MM.1S (cell line): ENCODE data around the gene SPATA13.

Experiments used
- DNase-seq: peaks from one replicate; pipeline ENCODE4 v3.0.0-alpha.2; 2015
- H2AFZ ChIP-seq: fragments of 300-600 bp; sonication (generic); 2 replicates; pipeline ENCODE4 v1.6.0; 2016; ENCODE audit warnings: antibody characterized with exemption, low read length
- H3F3A ChIP-seq: fragments of 300-600 bp; sonication (generic); 2 replicates; pipeline ENCODE4 v1.6.1; 2016; ENCODE audit warnings: mild to moderate bottlenecking, antibody characterized with exemption, low read length, moderate library complexity, mixed read lengths; ENCODE audit not compliant: insufficient read depth
- H3K27ac ChIP-seq: fragments of 300-600 bp; sonication (generic); 2 replicates; pipeline ENCODE4 v1.5.1; 2016; ENCODE audit warnings: mild to moderate bottlenecking, low read length
- H3K27me3 ChIP-seq: fragments of 300-600 bp; sonication (generic); replicated peaks from 2 replicates; pipeline ENCODE4 v1.6.0; 2016; ENCODE audit warnings: low read length; ENCODE audit not compliant: insufficient read depth
- H3K36me3 ChIP-seq: fragments of 300-600 bp; sonication (generic); replicated peaks from 2 replicates; pipeline ENCODE4 v1.6.1; 2016; ENCODE audit warnings: mild to moderate bottlenecking, low read length, mixed read lengths; ENCODE audit not compliant: insufficient read depth
- H3K4me1 ChIP-seq: fragments of 300-600 bp; sonication (generic); 2 replicates; pipeline ENCODE4 v1.6.1; 2016; ENCODE audit warnings: low read length, mixed read lengths
- H3K4me2 ChIP-seq: fragments of 300-600 bp; sonication (generic); 2 replicates; pipeline ENCODE4 v1.6.0; 2016; ENCODE audit warnings: low read depth, low read length
- H3K4me3 ChIP-seq: fragments of 300-600 bp; sonication (generic); 2 replicates; pipeline ENCODE4 v1.5.1; 2016; ENCODE audit warnings: low read length, mixed read lengths
- H3K79me2 ChIP-seq: fragments of 300-600 bp; sonication (generic); 2 replicates; pipeline ENCODE4 v1.6.1; 2016; ENCODE audit warnings: mixed run types, low read length, mixed read lengths
- H3K9ac ChIP-seq: fragments of 300-600 bp; sonication (generic); 2 replicates; pipeline ENCODE4 v1.6.1; 2016; ENCODE audit warnings: low read length, mixed read lengths
- H3K9me2 ChIP-seq: fragments of 300-600 bp; sonication (generic); replicated peaks from 2 replicates; pipeline ENCODE4 v1.6.1; 2016; ENCODE audit warnings: mild to moderate bottlenecking, low read length, mixed read lengths; ENCODE audit not compliant: insufficient read depth
- H3K9me3 ChIP-seq: fragments of 300-600 bp; sonication (generic); replicated peaks from 2 replicates; pipeline ENCODE4 v1.6.1; 2016; ENCODE audit warnings: mild to moderate bottlenecking, low read length, mixed read lengths; ENCODE audit not compliant: insufficient read depth
- H4K20me1 ChIP-seq: fragments of 300-600 bp; sonication (generic); 2 replicates; pipeline ENCODE4 v1.6.1; 2016; ENCODE audit warnings: mild to moderate bottlenecking, low read length, moderate library complexity, mixed read lengths; ENCODE audit not compliant: insufficient read depth
- CTCF ChIP-seq: fragments of 300-600 bp; sonication (generic); IDR thresholded peaks from 2 replicates; pipeline ENCODE4 v1.5.1; 2016; ENCODE audit warnings: antibody characterized with exemption, low read length, mixed read lengths
- EZH2 ChIP-seq: fragments of 300-600 bp; sonication (generic); optimal IDR thresholded peaks from 2 replicates; pipeline ENCODE3; 2017; ENCODE audit warnings: low read depth, mild to moderate bottlenecking, antibody characterized with exemption, low read length, mixed read lengths
- EZH2phosphoT487 ChIP-seq: fragments of 300-600 bp; sonication (generic); IDR thresholded peaks from 2 replicates; pipeline ENCODE4 v1.6.1; 2018; ENCODE audit warnings: antibody characterized with exemption, low read length

The SPATA13 gene

GRCh38 chr13:24153347-24153746, 7.2 kb upstream of the SPATA13 start:
- Histone ChIP-seq H3K27me3 (no peaks in the 10 kb centered on the region), H3K27ac (no peak overlapping the region), H4K20me1 (no peaks in the 10 kb centered on the region), H3K4me2 (no peak overlapping the region), H3K79me2 (no peaks in the 10 kb centered on the region), H3K4me3 (no peak overlapping the region), H3K4me1 (no peaks in the 10 kb centered on the region), H3K9ac (no peak overlapping the region), H3K36me3 (no peaks in the 10 kb centered on the region), H3F3A (no peaks in the 10 kb centered on the region), H3K9me3 (no peaks in the 10 kb centered on the region), H2AFZ (no peak overlapping the region), H3K9me2 (no peaks in the 10 kb centered on the region)
- DNase-seq = no peak
- TF ChIP-seq EZH2 (no peak), EZH2phosphoT487 (no peak), CTCF (no peak)

GRCh38 chr13:24153979-24154701, 6.4 kb upstream of the SPATA13 start:
- TF ChIP-seq CTCF = no peak
- TF ChIP-seq EZH2phosphoT487 = no peak
- TF ChIP-seq EZH2 = no peak
- H3K4me1 ChIP-seq = no peaks in the 10 kb centered on the region
- no peaks in the 10 kb centered on the region for H3K27me3 ChIP-seq
- H3K9ac ChIP-seq = no peak overlapping the region
- no peaks in the 10 kb centered on the region for H3K9me3 ChIP-seq
- DNase-seq = no peak
- H4K20me1 ChIP-seq = no peaks in the 10 kb centered on the region
- H3K79me2 ChIP-seq = no peaks in the 10 kb centered on the region
- no peak overlapping the region for H3K4me2 ChIP-seq
- no peaks in the 10 kb centered on the region for H3F3A ChIP-seq
- H3K36me3 ChIP-seq = no peaks in the 10 kb centered on the region
- H3K4me3 ChIP-seq = no peak overlapping the region
- no peaks in the 10 kb centered on the region for H3K9me2 ChIP-seq
- no peak overlapping the region for H2AFZ ChIP-seq
- H3K27ac ChIP-seq = no peak overlapping the region

- H3K9me3 ChIP-seq = no peaks in the 10 kb centered on the region
- DNase-seq = no peak
- TF ChIP-seq CTCF = no peak
- TF ChIP-seq EZH2 = no peak
- no peak for TF ChIP-seq EZH2phosphoT487
- H3K4me1 ChIP-seq = no peaks in the 10 kb centered on the region
- no peak overlapping the region for H3K27ac ChIP-seq
- no peak overlapping the region for H2AFZ ChIP-seq
- no peaks in the 10 kb centered on the region for H3F3A ChIP-seq
- no peaks in the 10 kb centered on the region for H3K27me3 ChIP-seq
- no peaks in the 10 kb centered on the region for H3K9me2 ChIP-seq
- H4K20me1 ChIP-seq = no peaks in the 10 kb centered on the region
- no peak overlapping the region for H3K9ac ChIP-seq
- no peak overlapping the region for H3K4me2 ChIP-seq
- H3K36me3 ChIP-seq = no peaks in the 10 kb centered on the region
- H3K4me3 ChIP-seq = no peak overlapping the region
- H3K79me2 ChIP-seq = 0 out of 2 replicates have a peak, but pooled peaks cover 4% of the 10 kb centered on the region
Observed at GRCh38 chr13:24159357-24159756, 1.2 kb upstream of the SPATA13 start.
